Stimulated activated CD4-positive, alpha-beta T cell treated with anti-CD3 and anti-CD28 coated beads, Interleukin-2, amount 100 ng/mL, for 48 hours (primary cell): Measurements from ENCODE around the gene CYP4V2.

Experiments used
- DNase-seq, 2 donors: peaks; one replicate each; pipeline ENCODE4 v3.0.0-alpha.2; 2020

CYP4V2 gene

GRCh38 chr4:186191200-186192065, at the start of gene CYP4V2:
TSS of gene CYP4V2 (plus strand) at chr4:186191567. CDS start at chr4:186191824, 257 bp downstream.
- peak; percentile 77 to 79 for DNase-seq

- no peak for DNase-seq
Observed at GRCh38 chr4:186144198-186144945, 47.0 kb upstream of the CYP4V2 start.

DNA sequence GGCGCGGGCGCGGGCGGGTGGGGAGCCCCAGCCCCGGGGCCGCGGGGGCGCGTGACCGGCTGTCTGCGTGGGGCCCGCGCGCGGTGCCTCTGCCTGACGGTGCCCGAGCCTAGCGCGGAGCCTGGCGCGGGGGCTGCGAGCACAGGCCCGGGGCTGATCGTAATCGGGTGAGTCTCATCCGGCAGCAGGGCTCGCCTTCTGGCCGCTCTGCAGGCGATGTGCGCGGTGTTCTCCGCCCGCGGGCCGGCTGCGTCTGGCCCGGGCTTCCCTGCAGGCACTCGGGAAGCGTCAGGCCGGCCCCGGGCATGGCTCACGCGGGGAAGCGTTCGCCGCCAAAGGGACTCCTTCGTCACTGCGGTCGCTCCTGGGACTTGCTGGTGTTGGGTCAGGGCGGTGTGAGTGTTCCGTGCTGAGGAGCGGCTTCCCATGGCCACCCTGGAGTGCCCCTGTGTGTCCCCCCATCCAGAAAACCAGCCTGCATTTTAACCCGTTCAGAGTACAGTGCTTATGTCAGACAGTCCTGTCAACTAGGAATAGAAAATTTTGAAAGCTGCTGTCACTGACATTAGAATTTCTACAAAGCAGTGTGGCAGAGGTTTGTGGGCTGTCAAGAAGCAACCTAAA, 46.3 kb upstream of the CYP4V2 start:
- DNase-seq: peak in 1 of 2 donors; percentile 14

- no peak for DNase-seq
Observed at GRCh38 chr4:186146458-186146857, 44.9 kb upstream of the CYP4V2 start.

- no peak for DNase-seq
Observed at GRCh38 chr4:186148336-186148975, 42.9 kb upstream of the CYP4V2 start.

- peak in 1 of 2 donors; percentile 40 for DNase-seq
Observed at GRCh38 chr4:186149872-186150271, 41.5 kb upstream of the CYP4V2 start.

DNA sequence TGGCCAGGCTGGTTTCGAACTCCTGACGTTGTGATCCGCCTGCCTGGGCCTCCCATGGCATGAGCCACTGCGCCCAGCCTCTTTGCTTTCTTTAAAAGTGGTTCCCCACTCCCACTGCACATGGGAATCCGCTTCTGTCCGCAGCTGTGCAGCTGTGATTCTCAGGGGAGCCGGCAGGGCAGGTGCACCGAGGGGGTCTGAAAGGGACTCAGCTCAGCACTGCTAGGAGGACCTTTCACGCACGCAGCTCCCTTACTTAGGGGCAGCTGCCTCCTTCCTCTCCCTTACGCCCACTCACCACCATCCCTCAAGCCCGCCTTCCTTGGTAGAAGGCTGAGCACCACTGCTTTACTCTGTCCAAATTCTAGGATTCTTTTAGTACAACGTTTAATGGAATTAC, 40.4 kb upstream of the CYP4V2 start:
- no peak for DNase-seq

GRCh38 chr4:186151499-186151898, 39.9 kb upstream of the CYP4V2 start:
- no peak for DNase-seq

- DNase-seq: no peak
Observed at GRCh38 chr4:186158021-186158813, 33.1 kb upstream of the CYP4V2 start.

DNA sequence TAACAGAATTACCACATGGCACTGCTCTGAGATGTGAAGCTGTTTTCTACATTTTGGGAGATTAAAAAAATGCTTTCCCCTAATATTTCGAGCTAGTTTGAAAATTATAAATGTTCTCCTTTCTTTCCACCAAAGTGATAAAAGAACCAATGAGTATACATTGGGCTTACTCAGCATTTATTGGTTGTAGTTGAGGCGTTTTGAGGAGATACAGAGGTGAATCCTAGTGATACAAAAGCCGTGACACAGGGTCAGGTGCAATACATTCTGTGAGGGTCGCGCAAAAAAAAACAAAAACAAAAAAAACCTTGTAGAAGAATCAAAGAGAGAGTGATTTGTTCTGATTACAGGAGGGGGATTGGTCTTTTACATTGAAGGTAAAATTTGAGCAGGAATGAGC, 32.4 kb upstream of the CYP4V2 start:
- no peak for DNase-seq

GRCh38 chr4:186159613-186160012, 31.8 kb upstream of the CYP4V2 start:
- DNase-seq: no peak

- DNase-seq: no peak
Observed at GRCh38 chr4:186161138-186161537, 30.2 kb upstream of the CYP4V2 start.

GRCh38 chr4:186166852-186167512, 24.4 kb upstream of the CYP4V2 start:
- DNase-seq: no peak

- no peak for DNase-seq
Observed at GRCh38 chr4:186167605-186168004, 23.8 kb upstream of the CYP4V2 start.

GRCh38 chr4:186168750-186169149, 22.6 kb upstream of the CYP4V2 start:
- DNase-seq: no peak

- DNase-seq: no peak
Observed at GRCh38 chr4:186169333-186169944, 21.9 kb upstream of the CYP4V2 start.

GRCh38 chr4:186169945-186170802, 21.2 kb upstream of the CYP4V2 start:
- no peak for DNase-seq

GRCh38 chr4:186170966-186171365, 20.4 kb upstream of the CYP4V2 start:
- no peak for DNase-seq

DNA sequence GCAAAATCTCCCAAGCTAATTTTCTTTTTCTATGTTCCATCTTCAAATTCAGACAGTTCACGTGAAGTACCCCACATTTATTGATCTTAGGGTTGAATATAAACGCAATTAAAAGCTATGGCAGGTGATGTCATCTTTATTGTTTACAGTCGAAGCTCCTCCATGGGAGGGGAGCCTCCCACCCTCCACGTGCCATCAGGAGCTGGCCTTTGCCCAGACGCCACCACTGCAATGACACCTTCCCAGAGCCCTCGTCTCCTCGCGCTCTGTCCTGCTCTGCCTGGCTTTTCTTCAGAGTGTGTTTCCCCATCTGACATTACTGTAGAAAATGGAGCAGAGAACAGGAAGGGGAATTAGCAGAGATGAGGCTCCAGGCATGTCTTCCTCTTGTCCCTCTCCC, 18.8 kb upstream of the CYP4V2 start:
- DNase-seq: no peak

GRCh38 chr4:186188107-186188506, 3.3 kb upstream of the CYP4V2 start:
- DNase-seq: no peak
